SKM-1 (cell line): ENCODE results near the gene CHKB.

Experiments used
- DNase-seq: peaks from one replicate; lab custom pipeline; 2025; ENCODE audit not compliant: unreplicated experiment; lab: John Stamatoyannopoulos, UW

CHKB gene

DNA sequence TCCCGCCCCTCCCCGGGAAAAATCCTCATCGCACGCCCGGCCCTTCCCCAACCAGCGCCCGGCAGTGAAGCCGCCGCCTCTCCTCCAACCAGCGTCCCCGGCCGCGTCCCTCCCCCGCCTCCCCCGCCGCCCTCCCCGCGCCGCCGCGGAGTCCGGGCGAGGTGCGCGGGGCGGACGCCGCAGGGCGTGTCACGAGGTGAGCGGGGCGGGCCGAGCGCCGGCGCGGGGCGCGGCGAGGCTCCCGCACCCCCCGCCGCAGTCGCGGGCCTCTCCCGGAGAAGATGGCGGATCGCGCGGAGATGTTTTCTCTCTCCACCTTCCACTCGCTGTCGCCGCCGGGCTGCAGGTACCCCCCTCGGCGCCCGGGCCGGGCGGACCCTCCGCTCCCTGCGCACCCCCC is 17.9 kb upstream of the CHKB start, which contains the start of gene MAPK8IP2:
MAPK8IP2 (plus strand) TSS at position 256 of the 400 bp plus-strand sequence; CDS start at position 282, 26 bp downstream.
- no peak for DNase-seq

DNA sequence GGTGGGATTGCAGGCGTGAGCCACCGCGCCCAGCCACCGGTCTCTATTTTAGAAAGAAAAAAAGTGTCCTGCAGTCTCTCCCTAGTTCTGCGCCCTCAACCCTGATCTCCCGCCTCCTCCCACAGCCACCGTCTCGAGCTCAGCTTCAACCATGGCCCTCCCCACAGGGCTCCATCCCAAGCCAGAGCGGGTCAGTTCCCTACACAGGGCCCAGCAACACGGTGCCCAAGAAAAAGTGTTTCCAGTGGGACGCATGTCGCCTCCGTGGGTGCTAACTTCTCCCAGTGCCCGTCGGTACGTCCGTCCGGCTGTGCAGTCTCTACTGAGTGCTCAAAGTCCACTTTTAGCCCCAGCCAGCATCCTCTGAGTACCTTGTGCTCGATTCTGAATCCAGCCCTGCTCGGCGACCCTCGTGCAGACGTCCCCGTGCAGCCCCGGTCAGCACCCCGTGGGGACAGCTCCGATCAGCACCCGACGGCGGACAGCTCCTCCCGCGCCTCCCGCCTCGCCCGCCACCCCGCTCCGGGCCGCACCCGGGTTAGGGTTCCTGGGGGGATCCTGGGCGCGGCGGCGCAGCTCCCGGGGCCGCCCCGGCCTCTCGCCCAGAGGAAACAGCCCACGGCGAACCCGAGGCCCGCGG is 17.3 kb upstream of the CHKB start:
- DNase-seq, result no peak

DNA sequence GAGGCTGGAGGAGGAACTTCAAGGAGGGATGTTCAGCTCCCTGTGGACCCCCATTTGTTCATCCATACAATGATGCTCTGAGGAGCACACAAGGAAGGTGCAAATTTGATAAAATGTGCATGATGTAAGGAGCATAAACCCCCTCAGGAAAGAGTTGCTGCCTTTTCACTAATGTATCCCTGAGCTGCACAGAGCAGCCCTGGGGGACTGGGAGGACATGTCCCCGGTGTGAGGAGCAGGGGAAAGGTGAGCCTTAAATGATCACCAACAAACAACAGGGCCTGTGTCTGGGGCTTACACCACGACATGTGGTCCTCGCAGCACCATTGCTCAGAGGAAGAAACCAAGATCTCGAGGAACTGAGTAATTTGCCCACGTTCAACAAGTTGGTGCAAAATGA is 14.4 kb upstream of the CHKB start:
- no peak for DNase-seq

DNA sequence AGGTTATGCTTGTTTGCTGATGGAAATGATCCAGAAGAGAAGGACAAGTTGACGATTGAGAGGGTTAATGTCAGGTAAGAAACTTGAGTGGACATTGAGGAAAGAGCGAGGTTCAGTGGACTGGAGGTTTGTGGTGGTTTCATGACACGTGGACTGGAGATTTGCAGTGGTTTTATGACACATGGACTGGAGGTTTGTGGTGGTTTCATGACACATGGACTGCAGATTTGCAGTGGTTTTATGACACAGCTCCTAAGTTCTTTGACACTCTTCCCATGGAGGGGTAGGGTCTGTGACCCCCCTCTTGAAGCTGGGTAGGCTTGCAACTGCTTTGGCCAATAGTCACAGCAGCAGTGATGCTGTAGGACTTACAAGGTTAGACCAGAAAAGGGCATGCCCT is 12.5 kb upstream of the CHKB start:
- DNase-seq, result no peak

DNA sequence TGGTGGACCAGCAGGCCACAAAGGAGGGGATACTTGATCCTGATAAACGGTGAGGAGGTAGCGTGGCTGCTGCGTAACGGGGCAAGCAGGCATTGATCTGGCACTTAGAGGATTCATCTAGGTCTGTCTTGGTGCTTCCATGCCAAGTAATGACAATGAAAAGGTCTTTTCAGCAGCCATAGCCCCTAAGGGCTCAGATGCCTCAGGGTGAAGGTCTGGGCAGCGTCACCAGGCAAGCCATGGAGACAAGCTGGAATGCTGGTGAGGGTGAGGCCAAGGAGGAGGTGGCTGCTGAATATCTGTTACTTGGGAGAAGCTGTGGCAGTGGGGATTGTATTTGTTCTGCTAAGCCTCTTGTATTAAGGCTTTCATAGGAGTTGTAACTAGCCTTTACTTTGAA is 4.8 kb upstream of the CHKB start:
- DNase-seq, result no peak

DNA sequence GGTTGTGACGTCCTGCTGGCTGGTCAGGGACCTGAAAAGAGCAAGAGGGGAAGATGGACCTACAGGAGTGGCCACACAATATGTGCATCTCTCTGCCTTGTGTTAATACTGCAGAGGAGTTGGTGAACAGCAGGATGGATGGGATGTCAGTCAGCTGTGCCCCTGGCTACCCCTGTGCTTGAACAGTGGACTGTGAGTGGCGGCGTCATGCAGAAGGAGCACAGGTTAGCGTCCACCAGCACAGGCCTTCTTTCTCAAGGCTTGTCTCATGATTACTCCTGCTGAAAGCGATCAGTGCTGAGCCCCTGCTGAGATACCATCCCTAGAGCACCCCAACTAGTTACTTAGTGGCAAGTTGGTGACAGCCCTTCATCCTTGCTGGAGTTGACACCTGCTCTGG is 3.8 kb upstream of the CHKB start:
- no peak for DNase-seq

DNA sequence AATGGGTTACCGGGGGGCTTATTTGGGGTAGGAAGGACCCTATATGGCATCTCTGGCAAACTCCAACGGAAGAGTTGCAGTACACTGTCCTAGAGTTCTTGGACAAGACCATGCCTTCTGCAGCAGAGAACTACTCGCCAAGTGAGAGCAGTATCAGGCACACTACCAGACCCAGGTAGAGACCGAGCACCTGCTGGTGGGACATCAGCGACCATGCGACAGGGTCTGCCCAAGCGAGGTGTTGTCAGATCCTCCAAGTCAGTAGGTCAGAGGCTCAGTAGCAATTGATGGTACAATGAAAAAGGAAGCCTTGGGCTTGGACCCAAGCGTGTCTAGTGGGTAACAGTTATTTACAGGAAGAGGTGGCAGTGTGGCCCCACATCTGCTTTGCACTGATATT is 3.1 kb upstream of the CHKB start:
- no peak for DNase-seq

DNA sequence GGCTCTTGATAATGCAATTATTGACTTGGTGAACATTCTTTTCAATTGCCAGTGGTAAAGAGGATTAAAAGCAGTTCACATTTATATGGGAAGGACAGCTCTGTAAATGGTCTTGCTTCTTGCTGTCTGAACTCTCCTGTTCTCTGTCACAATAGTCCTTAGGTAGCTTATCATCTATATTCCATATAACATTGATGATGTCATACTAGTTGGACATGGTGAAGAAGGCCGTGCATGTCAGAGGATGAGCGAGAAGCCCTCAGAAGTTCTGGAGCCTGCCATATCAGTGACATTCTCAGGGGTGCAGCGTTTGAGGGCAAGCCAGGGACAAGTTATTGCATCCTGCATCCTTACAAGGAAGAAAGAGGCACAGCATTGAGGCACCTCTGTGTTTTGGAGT is 2.6 kb upstream of the CHKB start:
- DNase-seq, result no peak

DNA sequence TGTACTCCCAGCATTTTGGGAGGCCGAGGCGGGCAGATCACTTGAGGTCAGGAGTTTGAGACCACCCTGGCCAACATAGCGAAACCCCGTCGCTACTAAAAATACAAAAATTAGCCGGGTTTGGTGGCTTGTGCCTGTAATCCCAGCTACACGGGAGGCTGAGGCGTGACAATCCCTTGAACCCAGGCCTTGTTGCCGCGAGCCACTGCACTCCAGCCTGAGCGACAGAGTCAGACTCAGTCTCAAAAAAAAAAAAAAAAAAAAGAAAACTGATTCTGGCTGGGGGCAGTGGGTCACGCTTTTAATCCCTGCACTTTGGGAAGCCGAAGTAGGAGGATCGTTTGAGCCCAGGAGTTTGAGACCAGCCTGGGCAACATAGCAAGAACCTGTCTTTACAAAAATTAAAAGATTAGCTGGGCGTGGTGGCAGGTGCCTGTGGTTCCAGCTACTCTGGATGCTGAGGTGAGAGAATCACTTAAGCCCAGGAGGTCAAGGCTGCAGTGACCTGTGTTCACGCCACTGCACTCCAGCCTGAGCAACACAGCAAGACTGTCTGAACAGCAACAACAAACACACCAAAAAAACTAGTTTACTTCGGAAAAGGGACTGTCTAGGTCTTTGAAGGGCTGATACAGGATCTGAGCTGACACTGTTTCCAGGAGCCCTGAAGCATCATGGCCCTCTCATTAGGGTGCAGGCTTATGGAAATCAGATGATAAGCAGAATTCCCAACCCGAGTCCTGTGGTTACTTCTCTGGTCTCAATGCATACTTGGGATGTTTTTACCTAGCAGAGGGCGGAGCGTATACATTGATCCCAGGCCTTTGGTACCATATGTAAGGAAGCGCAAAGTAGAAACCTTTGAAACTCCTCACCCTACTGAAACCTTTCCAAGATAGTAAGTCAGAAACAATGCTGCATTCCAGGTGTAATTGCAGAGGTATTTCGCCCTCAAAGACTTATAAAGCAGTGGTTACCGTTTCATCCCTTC is 1.8 kb upstream of the CHKB start:
- DNase-seq, result no peak

DNA sequence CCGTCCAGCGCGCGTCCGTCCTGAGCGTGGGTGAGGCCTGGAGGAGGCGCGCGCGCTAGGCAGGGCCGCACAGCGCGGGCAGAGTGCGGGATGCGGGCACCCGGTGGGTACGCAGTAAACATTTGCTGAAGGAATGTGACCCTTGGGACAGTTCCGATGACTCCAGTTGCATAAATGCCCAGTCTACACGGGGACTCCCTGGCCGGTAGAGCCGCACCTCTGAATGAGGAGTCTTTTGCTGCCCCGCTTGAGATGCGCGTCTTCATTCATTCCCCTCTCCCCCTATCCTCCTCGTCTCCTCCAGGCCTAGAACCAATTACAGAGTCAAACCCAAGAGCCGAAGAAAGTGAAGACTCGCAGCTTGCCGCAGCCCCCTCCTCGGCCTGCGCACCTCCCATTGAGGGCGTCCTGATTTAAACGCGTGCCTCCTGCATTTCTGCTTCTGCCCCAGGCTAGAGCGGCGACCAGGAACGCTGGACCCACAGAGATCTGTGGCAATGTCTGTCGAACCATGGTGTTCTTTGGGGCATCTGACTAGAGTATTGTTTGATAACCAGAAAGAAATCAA is 729 bp upstream of the CHKB start:
- no peak for DNase-seq

DNA sequence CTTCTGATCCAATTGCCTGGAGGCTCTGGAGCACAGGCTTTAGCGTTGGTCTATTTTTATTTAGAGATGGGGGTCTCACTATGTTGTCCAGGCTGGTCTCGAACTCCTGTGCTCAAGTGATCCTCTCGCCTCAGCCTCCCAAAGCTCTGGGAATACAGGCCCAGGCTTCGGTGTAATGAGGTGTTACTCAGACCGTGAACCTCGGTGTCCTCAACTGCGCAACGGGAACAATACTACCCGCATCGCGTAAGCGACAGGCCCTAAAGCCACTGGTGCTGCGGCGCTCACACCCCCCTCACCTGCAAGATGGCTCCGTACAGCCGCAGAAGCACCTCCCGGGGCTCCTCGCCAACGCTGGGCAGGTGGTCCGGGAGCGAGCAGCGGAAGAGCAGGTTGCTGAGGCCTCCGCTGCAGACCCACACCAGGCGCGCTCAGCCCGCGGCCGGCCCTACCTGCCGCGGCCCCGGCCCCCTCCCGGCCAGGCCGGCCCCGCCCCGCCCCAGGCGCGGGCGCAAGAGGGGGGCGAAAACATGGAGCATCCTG is 628 bp downstream of the CHKB start:
- DNase-seq, result no peak

DNA sequence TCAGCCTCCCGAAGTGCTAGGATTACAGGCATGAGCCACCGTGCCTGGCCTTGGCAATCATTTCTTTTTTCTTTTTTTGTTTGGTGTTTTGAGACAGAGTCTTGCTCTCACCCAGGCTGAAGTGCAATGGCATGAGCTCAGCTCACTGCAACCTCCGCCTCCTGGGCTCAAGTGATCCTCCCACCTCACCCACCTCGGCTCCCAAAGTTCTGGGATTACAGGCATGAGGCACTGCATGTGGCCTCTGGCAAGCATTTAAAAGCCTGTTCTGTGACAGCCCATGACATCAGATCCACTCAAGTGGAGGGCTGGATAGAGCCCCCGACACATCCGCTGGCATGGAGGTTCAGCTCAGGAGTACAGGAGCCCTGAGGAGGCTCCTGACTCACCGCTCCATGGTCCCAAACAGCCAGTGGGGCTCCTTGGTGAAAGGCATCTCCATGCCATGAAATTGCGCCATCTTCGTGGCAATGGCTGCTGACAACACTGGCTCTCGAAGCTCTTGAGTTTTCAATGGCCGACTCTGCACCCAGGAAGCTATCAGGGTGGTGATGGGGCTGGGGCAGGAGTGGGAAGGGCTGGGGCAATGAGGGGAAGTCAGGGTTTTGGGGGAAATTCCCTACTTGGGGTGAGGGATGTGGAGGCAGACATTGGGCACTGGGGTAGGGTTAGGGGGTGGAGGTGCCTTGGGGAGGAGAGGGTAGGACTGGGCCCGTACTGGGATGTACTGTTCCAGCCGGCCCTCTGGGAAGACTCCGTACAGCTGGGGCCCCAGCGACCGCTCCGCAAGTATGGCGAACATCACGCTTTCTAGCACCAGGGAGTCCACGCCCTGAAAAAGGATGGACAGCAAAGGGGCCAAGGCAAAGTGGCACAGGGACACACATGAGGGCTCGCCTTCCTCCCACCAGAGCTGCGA is 1.4 kb downstream of the CHKB start:
- DNase-seq, result no peak

DNA sequence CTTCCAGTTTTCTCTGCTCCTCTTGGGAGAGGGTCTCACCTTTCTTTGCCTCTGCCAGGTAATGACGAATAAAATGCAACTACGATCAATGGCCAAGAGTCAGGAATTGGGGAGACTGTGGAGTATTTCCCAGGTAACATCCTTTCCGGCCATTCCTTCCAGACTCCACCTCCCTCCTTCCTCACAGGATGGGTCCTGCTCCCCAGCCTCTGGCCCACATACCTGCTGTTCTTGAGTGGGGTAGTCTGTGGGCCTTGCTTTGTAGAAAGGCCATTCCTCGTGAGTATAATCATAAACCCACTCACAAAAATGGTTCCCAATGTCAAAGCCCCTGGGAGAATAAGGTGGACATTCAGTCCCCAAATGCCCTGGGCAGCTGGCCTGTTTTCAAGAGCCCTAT is 2.9 kb downstream of the CHKB start:
- DNase-seq, result no peak

DNA sequence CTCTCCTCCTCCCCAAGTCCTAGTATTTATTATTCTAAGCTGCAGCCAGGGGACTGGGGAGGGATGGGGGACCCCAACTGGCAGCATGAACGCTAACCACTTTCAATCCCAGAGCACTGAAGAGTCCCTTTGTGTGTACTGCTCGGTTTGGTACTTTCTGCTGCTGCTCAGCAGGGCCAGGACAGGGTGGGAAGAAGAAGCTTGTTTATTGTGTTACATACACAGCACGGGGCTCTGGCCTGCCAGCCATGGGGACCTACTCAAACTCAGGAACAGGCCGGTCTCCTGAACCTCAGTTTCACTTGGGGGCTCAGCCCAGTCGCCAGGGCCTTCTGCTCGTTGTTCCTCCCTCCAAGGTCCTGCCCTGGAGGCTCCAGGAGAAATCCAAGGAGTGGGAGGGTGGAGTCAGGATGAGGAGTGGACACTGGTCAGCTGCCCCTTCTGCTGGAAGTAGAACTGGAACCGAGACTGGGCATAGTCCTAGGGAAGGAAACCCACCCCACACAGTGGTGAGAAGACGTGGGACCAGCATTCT is 3.8 kb downstream of the CHKB start:
- DNase-seq, result no peak

DNA sequence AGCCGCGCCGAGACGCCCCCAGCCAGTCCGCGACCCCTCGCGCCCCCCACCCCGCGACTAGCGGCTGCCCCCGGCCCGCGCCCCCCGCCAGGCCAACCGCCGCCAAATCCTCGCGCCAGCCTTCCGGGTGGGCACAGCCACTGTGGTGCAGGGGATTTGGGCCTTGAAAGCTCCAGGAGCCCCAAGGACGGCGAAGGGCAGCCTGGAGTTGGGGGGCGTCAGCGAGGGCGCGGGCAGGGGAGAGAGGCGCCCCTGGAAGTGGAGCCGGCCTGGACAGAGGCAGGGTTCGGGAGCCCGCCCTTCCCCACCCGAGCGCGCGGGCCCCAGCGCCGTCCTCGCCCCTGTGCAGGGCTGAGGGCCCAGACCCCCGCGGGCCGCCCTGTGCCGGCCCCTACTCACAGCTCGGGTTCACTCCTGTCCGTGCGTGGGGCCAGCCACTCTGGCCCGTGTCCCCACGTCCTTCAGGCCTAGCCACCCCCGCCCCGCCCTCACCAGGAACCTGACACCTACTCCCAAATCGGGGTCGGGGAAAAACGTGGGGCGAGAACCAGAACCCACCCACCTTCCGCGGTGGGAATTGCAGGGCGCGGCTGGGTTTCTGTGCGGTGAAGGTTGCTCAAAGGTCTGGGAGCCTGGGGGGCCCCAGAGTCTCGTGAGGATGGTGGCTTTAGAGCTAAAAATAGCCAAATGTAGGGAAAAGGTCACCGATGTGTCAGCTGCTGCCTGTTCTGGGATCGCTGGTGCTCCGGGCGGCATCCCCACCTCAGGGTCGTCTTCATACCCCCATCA is 4.5 kb downstream of the CHKB start, which contains the start of gene CPT1B:
CPT1B (minus strand) TSS at position 441 of the 789 bp plus-strand sequence. CDS start 512 bp downstream, outside the sequence.
- no peak for DNase-seq

DNA sequence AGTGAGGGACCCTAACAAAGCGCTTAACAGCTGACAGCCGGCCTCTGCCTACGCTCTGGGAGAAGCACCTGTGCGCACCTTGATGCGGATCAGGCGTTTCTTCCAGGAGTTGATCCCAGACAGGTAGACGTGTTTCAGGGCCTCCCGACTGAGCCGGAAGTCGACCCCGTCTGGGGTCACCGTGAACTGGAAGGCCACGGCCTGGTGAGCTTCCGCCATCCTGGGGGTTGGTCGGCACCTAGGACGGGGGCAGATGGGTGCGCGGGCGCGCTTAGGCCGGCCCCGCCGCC is 5.0 kb downstream of the CHKB start:
- DNase-seq, result no peak

DNA sequence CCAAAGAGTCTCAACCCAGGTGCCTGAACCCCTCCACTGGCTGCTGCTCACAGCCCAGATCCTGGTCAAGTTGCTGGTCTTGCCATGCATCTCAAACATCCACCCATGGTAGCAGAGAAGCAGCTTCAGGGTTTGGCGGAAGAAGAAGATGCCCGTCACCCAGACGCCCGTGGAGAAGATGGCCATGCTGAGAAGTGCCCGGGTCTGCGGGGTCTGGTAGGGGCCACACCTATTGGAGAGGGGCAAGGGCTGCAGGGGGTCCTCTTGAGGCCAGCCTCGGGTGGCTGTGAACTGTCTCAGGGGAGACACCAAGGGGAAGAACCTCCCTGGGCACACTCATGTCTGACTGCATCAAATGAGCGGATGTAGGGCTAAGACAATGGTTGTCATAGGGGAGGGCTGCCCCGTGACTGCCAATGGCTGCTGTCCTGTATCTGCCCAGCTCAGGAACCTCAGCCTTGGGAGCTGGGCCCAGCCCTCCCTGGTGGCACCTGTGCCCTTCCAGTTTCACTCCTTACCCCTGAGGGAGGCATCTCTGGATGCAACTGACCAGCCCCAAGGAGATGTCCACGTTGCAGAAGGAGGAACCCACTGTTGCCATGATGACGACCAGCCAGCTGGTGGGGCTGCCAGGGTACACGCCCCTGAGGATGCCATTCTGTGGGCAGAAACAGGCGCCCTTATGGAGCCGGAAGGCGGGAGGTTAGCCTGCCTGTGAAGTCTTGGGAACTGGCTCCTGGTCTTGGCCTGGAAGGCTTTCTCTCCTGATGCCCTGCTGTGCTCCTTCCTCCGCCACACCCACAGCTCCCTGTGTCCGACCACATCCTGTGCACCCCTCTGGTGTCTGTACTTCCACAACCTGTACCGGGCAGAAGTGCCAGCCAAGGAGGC is 5.6 kb downstream of the CHKB start:
- no peak for DNase-seq

DNA sequence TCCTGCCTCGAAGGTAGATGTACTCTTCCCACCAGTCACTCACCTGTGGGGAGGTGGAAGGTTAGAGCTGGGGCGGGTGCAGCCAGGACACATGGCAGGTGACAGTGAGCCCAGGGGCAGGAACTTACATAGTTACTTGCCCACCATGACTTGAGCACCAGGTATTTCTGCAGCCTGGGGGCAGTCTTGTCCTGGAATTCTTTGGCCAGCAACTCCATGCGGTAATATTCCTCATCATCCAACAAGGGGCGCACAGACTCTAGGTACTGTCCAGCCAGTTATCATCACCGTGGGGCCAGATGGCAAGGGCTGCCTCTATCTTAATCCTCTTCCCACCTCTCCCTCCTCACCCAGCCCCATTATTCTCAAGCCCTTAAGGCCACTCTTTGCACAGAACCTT is 6.6 kb downstream of the CHKB start:
- no peak for DNase-seq
